CD4-positive, alpha-beta T cell treated with Interleukin-15 for 4 hours (primary cell): ENCODE measurements around the gene CRTC3.
"Not testable (repeated sequence)": the region's sequence is repeated elsewhere in the genome, so short reads cannot be mapped to it uniquely, and the experiment has no call there.

ENCODE experiments used
- DNase-seq: peaks from one replicate; pipeline ENCODE4 v3.0.0-alpha.2; 2020; ENCODE audit warnings: low spot score

CRTC3 gene, protein sequence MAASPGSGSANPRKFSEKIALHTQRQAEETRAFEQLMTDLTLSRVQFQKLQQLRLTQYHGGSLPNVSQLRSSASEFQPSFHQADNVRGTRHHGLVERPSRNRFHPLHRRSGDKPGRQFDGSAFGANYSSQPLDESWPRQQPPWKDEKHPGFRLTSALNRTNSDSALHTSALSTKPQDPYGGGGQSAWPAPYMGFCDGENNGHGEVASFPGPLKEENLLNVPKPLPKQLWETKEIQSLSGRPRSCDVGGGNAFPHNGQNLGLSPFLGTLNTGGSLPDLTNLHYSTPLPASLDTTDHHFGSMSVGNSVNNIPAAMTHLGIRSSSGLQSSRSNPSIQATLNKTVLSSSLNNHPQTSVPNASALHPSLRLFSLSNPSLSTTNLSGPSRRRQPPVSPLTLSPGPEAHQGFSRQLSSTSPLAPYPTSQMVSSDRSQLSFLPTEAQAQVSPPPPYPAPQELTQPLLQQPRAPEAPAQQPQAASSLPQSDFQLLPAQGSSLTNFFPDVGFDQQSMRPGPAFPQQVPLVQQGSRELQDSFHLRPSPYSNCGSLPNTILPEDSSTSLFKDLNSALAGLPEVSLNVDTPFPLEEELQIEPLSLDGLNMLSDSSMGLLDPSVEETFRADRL

DNA sequence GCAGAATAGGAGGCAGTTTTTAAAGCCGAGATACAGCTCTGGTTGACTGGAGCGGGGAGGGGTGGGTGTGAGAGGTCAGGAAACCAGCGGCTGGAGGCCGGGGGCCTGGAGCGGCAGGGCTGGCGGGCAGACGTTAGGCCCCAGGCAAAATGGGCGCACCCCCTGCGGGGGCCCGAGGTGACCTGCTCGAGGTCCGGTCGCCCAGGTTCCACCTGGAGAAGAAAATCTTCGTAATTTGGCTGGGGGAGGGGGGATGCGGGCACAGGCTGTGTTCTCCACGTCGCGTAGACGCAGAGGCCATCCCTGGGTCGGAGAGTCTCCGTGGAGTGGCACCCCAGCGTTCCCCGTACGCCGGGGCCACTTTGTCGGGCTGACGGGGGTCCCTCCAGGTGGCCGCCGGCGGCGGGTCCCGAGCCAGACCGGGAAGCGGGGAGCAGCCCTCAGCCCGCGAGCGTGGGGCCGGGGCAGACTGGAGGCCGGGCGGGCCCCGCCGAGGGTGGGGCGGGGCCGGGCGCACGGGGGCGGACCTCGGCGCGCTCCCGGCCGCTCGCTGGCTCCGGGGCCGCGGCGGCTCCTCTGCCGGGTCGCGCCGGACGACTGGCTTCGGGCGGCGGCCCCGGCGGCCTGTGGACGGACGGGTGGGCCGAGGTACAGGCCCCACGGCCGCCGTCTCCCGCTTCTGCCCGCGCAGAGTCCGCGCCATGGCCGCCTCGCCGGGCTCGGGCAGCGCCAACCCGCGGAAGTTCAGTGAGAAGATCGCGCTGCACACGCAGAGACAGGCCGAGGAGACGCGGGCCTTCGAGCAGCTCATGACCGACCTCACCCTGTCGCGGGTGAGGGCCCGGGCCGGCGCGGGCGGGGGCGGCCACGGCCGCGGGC, at the start of gene CRTC3:
Gene CRTC3 (plus strand): TSS at position 553 of the 879 bp plus-strand sequence. CDS start 149 bp downstream, at position 702.
- DNase-seq = peak; percentile 40

DNA sequence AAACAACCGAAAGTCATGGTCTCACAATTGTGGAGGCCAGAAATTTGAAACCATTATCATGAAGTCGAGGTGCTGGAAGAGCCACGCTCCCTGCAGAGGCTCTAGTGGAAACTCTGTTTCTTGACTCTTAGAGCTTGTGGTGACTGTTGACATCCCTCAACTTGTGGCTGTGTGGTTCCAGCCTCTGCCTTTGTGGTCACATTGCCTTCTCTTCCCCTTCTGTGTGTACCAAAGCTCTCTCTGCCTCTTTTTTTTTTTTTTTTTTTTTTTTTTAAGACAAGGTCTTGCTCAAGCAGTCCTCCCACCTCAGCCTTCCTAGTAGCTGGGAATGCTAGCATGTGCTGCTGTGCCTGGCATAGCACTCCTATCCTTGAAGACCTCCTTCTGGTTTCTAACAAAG, 48.7 kb upstream of the CRTC3 start:
- peak; percentile 20 for DNase-seq

DNA sequence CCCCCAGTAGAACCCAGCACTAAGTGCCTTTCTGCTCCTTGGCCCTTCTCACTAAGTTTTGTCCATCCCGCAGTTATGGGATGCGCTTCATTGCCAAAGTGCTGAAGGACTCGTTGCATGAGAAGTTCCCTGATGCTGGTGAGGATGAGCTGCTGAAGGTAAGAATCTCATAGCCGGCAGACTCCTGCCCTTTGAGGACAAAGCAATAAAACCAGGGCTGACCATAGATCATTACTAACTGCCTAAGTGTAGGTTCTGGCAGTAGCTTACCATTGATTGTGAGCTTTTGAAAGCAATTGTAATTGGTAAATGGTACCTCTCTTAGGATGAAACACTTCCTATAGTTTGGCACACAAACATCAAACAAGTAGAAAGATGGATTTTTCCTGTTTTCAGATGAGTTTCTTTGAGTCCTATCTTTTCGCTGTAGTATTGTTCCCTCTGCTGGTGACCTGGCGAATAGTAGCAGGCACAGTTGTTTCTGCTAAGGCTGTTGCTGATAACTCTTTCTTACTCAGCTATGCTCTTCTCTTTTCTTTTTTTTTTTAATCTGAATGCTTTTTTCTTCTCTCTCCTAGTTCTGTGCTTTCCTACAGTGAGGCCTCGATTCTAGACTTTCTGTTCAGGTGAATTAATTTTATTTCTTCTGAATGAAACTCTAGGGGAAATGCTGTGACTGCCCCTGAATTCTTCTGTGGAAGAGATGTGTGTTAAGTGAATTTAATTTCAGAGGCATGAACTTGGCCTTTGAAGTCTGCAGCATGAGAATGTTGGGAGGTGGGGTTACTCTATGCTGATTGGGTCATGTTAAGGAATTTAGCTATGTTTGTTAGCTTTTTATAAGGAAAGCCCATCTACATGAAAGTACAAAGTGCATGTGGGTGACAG, 47.4 kb upstream of the CRTC3 start:
- DNase-seq = peak; percentile 29

DNA sequence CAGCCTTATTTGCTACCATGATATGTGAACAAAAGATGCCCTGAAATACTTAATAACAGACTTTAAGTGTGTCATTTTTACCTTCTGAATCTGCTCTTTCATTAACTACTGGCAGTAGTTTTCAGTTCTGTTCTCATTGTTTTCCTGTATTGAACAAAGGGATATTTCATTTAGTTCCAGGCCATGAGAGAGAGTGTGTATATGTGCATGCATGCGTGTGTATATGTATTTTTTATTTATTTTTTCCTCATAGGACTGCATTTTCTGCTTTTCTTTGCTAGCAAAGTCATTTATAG, 46.8 kb upstream of the CRTC3 start:
- no peak for DNase-seq

DNA sequence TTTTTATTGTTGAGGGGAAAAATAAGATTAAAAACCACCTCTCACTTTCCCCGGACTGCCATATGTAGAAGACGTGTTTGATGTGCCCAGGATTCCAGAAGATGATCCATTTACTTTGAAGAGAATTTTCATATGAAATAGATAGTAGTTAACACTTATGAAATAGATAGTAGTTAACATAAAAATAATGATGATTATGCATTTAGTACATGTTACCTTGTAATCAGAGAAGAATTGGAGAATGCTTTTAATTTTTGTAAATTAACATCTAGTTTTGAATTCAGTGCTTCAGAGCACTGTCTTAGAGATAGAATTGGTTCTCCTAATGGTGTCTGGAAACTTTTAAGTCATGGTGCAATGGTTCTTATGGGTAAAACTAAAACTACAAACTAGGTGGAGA, 46.1 kb upstream of the CRTC3 start:
- no peak for DNase-seq

DNA sequence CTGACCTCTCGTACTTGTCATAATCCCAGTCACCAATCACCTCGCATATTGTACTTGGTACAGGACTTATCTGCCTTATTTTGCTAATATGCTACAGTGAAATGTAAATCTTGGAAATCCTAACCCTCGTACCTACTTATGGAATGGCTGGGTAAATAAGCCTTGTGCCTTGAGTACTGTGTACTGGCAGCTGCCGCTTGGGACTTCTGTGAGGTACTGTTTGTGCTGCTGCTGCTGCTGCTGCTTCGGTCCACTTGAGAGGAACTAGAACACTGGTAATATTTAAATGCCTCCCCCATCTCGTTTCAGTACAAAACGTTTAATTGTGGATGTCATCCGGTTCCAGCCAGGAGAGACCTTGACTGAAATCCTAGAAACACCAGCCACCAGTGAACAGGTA, 42.5 kb upstream of the CRTC3 start:
- DNase-seq = no peak

DNA sequence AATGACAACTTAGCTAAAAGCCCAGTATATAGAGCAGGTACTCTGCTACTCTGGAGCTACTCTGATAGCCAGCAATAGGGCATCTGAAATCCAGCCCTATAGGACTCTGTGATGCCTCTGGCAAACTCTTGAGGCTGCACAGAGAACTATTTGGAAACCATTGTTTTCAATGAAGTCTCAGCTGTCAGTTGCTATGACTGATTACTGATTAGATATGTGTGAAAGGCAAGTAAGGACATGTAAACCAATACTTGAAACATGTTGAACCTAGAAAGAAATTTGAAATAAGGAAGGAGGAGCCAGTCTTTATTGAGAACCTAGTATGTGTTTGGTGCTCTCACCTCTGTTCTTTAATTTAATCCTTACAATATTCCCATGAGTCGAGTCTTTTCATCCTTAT, 40.2 kb upstream of the CRTC3 start:
- no peak for DNase-seq

DNA sequence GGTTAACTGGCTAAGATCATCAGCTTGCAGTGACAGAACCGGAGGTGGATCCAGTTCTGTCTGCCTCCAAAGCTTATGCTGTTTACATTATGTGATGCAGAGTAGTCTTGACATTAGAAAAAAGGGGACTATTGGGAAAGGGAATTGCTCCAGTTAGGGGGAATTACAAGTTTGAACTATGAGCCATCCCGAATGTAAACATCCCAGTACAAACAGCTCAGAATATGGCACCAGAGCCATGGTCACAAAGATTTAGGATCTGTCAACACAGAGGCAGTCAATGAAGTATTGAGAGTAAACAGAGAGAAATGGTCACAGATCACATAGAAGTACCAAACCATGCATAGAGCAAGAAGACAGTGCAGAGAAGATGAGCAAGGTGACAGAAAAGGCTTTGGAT, 39.8 kb upstream of the CRTC3 start:
- DNase-seq = no peak

DNA sequence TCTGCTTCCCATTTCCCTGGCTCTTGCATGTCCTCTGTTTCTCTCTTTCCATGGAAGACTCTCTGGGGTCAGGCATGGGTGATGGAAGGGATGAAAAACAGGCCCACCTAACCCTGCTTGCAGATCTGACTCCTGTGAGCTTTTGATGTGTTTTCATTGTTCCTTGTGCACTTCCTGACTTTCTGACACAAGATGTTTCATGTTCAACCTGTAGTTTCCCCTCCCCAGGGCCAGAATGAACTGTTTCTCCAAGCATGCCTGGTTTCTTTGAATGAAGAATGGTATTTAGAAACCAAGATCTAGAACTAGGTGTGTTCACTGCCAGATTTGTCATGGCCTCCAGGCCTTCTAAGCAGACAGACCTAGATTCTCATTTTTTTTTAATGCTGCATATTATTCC, 36.1 kb upstream of the CRTC3 start:
- no peak for DNase-seq

DNA sequence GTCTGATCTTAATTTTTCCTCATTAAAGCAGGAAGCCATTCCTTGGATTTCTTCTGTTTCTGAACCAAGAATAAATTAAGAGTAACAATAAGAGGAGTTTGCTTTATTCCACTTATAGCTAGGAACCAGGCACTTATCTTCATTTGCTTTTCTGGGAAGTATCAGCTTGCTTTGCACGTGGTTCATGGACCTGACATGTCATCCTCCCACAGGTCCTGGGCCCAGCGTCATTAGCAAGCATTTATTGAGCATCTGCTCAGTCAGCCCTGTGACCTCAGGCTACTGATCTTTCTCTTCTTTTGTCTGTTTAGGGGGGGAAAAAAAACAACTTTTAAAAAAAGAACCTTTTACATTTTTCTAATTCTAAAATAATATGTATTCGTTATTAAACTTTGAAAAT, 34.7 kb upstream of the CRTC3 start:
- DNase-seq = no peak

DNA sequence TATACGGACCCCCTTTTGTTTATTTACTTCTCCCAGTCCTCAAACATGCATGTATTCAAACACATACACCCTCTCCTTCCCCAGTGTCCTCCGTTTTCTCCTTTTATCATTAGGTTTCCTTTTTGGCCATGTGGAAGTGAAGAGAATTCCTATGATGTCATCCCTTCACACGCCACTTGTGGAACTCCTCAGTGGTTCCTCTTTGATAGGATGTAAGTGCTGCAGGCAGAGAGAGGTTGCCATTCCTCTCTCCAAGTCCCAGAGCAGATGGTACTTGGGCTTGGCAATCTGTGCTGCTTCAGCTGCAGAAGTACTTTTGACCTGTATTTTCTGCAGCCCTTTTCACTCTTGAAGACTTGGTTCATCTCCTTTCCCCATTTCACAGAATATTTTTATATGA, 32.9 kb upstream of the CRTC3 start:
- no peak for DNase-seq

DNA sequence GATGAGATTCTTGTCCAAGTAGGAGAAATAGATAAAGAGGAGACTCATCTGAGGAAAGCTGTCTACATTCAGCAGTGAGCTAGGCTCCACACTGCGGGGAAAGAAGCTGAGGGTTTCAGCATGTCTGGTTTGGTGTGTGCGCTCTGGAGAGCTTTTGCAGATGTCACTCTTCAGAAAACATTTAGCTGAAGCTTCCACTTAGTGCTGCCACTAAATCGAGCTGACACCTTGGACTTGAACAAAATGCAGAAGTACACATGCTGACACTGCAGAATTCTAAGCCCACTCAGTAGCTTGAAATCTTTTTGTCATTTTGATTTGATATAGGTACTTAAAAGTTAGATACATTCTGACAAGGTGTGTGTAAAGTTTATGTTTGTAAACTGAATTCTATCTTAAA, 32.3 kb upstream of the CRTC3 start:
- no peak for DNase-seq

DNA sequence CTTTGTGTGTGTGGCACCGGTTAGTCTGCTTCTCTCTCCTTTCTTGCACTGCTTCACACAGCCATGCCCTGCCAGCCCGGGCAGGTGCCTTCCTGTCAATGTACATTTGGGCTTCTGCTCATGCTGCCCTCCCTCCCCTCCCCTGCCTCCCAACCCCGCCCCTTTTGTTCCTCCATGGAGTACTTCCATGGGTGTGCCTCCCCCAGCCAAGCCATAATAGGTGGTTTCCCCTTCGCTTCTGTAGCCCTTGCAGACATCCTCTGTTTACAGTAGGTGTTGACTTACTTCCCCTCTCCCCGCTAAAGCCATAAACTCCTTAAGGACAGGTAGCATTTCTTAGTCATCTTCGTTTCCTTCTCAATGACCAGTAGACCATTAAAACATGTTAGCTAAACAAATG, 31.8 kb upstream of the CRTC3 start:
- DNase-seq = no peak

DNA sequence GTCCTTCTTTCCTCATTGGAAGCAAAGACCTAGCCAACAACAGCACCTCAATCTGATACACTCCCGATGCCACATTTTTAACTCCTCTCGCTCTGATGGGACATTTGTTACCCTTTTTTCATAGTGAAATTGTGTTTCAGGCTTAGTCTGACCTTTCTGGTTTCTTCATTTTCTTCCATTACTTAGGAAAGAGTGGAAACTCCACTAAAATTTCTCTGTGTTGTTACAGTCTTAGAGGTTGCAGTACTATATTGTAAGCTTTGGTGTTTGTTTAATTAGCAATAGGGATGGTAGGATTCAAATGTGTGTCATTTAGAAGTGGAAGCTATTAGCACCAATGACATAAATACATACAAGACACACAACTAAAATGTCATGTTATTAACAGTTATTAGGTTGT, 29.6 kb upstream of the CRTC3 start:
- no peak for DNase-seq

DNA sequence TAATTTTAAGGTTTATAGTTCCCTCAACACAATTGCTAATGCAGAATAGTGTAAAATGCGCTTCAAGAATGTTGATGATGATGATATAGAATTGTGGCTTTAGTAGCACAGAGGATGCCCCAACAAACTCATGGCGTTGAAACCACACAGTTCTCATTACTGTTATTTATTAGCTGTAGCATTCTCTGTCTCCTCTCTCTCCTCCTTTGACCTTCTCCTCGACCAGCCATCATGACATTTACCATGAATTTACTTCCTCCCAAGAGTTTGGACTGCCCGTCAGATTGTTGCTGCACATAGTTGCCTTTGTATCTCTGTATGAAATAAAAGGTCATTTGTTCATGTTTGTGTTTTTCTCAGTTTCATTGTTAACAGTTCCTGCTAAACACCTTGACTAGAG, 27.8 kb upstream of the CRTC3 start:
- DNase-seq = no peak

DNA sequence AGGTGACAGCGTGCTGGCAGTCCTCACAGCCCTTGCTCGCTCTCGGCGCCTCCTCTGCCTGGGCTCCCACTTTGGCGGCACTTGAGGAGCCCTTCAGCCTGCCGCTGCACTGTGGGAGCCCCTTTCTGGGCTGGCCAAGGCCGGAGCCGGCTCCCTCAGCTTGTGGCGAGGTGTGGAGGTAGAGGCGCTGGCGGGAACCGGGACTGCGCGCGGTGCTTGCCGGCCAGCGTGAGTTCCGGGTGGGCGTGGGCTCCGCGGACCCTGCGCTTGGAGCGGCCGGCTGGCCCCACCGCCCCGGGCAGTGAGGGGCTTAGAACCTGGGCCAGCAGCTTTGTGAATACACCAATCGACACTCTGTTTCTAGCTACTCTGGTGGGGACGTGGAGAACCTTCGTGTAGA, 18.9 kb upstream of the CRTC3 start:
- not testable (repeated sequence) for DNase-seq

DNA sequence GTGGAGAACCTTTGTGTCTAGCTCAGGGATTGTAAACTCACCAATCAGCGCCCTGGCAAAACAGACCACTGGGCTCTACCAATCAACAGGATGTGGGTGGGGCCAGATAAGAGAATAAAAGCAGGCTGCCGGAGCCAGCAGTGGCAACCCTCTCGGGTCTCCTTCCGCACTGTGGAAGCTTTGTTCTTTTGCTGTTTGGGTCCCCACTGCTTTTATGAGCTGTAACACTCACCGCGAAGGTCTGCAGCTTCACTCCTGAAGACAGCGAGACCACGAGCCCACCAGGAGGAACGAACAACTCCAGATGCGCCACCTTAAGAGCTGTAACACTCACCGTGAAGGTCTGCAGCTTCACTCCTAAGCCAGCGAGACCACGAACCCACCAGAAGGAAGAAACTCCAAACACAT, 18.5 kb upstream of the CRTC3 start:
- DNase-seq = not testable (repeated sequence)

DNA sequence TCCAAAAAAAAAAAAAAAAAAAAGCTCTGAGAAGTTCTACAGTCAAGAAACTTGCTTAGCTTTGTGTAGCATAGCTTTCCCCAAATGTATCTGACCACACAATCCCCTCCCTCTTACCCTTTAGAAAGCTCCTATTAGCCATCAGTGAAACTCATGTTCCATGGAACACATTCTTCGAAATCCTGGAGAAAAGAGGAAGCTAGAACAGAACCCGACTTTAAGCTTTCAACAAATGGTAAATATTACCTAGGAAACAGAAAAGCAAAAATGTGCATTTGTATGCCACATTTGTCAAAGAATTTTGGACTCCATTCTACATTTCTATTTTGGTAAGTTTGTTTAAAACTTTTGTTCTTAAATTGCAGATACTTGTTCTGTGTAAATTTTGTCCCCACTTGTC, 17.4 kb upstream of the CRTC3 start:
- no peak for DNase-seq

DNA sequence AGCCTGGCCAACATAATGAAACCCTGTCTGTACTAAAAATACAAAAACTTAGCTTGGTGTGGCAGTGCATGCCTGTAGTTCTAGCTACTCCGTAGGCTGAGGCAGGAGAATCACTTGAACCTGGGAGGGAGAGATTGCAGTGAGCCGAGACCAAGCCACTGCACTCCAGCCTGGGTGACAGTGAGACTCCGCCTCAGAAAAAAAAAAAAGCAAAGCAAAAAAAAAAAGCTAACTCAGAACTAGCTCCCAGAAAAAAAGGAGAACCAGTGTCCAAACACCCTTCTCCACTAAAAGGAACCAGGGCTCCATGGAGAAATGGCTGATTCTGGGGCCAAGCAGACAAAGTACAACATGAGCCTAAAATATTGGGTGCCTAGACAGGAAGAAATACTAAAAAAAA, 16.7 kb upstream of the CRTC3 start:
- DNase-seq = no peak

DNA sequence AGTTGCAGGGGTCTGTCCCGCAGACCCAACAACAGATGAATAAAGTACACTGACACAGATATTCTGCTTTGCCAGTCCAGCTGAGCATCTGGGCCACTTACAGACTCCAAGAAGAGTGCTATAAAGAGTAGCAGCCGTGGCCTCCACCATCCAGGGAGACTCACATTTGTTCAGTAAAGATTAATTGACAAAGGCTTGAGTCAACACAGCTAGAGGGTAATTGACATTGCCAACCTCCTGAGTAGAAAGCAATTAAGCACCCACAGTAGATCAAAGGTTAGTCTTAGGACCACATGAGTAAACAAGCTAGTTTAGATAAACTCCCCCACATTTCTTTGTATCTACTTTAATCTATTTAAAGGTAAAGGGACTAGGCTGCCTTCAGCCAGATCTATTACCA, 16.3 kb upstream of the CRTC3 start:
- DNase-seq = no peak

DNA sequence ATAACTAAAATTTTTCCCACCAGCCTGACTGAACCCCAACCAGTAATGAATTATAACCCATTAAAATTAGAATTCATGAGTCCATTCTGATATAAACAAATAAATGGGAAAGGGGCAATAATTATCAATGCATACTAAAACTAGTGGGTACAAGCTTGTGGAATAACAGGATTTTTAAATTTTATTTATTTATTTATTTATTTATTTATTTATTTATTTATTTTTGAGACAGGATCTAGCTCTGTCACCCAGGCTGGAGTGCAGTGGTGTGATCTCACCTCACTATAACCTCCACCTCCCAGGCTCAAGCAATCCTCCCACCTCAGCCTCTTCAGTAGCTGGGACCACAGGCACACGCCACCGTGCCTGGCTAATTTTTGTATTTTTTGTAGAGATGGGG, 15.8 kb upstream of the CRTC3 start:
- DNase-seq = not testable (repeated sequence)

DNA sequence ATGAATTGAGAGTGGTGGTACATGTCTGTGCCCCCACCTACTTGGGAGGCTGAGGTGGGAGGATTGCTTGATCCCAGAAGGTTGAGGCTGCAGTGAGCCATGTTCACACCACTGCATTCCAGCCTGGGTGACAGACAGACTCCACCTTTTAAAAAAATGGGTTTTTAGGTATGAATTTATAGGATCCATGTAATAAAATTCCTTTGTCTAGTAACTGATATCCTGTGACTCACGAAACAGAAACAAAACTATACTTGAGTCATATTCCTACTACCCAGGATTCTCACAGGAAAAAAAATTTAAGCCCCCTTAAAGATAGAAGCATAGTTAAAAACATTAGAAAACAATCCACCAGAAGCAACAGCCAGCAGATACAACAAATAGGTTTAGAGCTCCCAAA, 10.0 kb upstream of the CRTC3 start:
- DNase-seq = no peak
